22Rv1 (cell line): ENCODE measurements around the gene SEPHS1.

Source experiments
- H3K27ac ChIP-seq: fragments of 450-650 bp; 2 replicates; pipeline ENCODE4 v1.5.1; 2017
- ZFX ChIP-seq: fragments of 450-650 bp; IDR thresholded peaks from 2 replicates; pipeline ENCODE4 v1.6.1; 2017; ENCODE audit warnings: antibody characterized with exemption, borderline replicate concordance
- TF ChIP-seq, protein P1 (sequence below): fragments of 450-650 bp; IDR thresholded peaks from 2 replicates; pipeline ENCODE4 v1.5.1; 2017; ENCODE audit warnings: mild to moderate bottlenecking

SEPHS1 gene

DNA sequence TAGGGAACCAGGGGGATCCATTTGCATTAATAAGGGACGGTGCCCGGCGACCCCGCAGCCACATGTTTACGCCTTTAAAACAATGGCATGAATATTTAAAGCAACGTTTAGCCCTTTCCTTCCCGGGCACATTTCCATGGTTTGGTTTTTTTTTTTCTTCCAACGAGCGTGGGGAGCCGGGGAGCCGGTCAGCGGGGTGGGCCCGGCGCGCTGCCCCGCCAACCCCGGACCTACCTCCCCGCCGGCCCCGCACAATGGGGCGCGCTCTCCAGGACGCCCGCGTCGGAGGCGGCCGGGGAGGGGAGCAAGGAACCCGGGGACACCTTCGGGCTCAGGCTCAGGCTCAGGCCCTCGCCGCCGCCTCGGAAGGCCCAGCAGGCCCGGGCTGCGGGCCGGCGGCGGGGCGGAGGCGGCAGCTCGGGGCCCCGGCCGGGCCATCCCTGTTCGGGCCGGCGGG is 1.0 kb downstream of the SEPHS1 start:
- TF ChIP-seq ZFX = no peak
- TF ChIP-seq, protein P1, sequence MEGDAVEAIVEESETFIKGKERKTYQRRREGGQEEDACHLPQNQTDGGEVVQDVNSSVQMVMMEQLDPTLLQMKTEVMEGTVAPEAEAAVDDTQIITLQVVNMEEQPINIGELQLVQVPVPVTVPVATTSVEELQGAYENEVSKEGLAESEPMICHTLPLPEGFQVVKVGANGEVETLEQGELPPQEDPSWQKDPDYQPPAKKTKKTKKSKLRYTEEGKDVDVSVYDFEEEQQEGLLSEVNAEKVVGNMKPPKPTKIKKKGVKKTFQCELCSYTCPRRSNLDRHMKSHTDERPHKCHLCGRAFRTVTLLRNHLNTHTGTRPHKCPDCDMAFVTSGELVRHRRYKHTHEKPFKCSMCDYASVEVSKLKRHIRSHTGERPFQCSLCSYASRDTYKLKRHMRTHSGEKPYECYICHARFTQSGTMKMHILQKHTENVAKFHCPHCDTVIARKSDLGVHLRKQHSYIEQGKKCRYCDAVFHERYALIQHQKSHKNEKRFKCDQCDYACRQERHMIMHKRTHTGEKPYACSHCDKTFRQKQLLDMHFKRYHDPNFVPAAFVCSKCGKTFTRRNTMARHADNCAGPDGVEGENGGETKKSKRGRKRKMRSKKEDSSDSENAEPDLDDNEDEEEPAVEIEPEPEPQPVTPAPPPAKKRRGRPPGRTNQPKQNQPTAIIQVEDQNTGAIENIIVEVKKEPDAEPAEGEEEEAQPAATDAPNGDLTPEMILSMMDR = no peak
- H3K27ac ChIP-seq = peak overlapping the region; percentile 99

DNA sequence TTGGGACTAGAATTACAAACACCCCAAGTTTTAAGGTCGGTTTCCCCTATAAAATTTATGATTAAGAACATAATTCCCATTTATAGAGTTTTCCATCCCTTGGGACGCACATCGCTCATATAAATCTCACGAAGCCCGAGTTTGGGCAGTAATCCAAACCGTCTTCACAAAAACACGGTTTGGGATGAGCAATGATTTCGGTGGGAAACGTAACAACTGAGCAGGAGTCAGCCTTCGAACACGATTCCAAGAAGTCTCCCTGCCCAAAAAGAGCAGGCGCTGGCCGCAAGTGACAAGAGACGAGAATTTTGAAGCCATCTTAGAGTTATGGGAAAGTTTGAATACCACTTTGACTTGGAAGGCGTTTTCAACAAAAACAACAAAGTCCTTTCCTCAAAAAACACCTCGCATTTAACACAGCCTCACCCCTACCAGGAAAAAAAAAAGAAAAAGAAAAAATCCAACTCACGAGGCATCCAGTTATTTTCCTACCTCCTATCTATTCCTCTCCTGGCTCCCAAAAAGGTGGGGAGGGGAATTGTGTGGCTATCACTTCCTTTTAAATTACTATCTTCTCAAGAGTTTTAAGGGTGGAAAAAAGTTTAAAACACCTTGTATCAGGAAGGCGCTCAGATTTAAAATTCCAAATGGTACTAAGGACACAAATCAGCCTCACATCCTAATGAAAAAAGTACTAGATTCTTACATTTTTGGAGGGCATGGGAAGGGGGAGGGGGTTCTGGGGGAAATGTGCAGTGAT is 1.6 kb downstream of the SEPHS1 start:
- H3K27ac ChIP-seq = peak overlapping the region; percentile 99
- TF ChIP-seq, protein P1 = no peak
- TF ChIP-seq ZFX = no peak

DNA sequence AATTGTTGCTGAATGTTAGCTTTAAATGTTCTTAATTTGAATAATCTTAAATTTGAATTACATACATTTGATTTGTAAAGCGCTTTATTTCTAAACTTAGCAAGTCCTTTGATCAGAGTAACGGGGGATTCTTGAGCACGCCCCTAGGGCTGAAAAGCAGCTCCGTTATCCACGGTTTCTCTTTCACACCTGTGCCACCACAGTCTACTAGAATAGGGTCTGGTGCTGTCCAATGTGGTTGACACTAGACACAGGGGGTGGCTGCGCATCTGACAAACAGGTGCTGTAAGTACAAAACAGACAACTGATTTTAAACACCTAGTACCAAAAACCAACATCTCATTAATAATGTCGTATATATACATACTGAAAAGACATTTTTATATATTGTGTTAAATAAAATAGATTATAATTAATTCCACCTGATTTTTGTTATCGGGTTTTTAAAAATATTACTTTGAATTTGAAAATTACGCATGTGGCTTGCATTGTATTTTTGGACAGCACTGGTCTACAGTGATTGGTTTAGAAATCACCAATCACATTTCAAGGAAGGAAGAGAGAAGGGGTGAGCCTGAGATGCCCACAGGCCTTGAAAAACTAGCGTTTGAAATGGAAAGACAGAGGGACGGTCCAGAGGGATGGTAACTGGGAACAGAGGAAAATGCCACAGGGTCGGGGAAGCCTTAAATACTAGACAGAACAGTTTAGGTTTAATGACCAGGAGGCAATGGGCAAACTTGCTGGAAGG is 7.3 kb downstream of the SEPHS1 start:
- no peak overlapping the region for H3K27ac ChIP-seq
- TF ChIP-seq, protein P1 = no peak
- no peak for TF ChIP-seq ZFX

DNA sequence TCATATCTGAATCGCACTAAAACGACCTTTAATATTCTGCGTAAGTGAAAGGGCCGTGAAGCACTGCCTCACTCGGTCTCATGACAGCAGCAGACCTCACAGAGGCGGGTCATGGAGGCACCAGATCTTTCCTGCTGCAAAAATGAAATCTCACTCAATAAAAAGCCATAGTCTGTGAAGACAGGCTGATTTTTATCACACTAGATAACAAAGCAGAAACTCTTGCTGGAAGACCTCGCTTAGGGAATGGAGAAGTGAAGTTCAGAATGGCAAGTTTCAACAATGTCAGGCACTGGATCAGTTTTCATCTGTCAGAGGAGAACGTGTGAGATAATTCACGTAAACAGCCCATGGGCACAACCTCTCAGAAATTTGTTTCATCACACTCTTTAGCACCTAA is 8.0 kb downstream of the SEPHS1 start:
- H3K27ac ChIP-seq = no peak overlapping the region
- TF ChIP-seq, protein P1 = no peak
- no peak for TF ChIP-seq ZFX

DNA sequence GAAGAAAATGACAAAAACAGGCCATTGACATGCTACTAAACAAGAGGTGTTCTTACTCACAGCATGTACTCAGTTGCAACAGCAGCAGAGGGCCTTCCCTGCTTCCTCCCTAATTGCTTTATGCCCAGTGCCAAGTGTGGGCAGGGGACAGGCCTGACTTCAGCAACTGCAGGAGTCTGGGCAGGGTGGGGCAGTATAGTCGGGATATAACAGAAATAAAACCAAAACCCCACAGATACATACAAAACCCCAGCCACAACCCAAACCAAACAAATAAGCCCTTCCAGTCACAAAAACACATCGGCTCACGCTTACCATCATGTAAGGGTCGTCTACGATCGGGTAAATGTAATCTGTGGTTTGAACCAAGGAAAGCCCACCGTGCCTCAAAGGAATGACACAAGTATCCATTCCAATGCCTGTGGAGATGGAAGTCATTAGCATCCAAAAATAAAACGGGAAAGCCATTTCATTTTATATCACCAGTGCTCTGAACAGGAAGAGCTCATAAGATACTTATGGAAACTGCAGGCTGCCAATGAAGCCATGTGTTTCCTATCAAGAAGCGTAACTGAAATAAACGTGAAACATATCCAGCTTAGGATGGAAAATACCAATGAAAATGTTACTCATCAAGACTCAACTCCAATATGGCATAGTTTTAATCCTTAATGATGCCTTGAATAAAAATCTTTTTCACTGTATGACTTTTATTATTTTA is 9.5 kb downstream of the SEPHS1 start:
- no peak for TF ChIP-seq ZFX
- TF ChIP-seq, protein P1 = no peak
- no peak overlapping the region for H3K27ac ChIP-seq

DNA sequence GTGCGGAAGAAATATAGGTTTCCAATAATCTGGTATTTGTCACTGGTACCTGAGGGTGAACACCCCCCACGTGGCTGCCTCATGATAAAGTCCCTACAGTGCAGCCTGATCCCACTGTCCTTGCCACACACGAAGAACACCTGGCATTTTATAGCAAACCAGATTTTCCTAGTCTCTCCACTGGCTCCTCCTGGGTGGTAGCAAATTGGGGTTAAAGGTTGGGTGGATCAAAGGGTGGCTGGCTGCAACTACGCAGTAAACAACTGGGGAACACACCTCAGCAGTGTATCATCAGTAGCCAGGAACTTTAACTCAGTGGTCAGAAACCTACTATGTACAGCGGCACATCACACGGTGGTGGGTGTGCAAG is 10.3 kb downstream of the SEPHS1 start:
- H3K27ac ChIP-seq = no peak overlapping the region
- TF ChIP-seq, protein P1 = no peak
- no peak for TF ChIP-seq ZFX
